CD14-positive monocyte (primary cell): ENCODE measurements around the gene DENND1A. TPM values are rescaled to one million over a fixed set of nuclear protein-coding genes. Genes with fewer than 3 reads are reported as not detected.

ENCODE experiments used
- DNase-seq, 3 donors: peaks; one replicate each; pipeline ENCODE4 v3.0.0-alpha.2; 2011 to 2022
- H2AFZ ChIP-seq: 2 replicates; pipeline ENCODE4 v1.6.0; 2012; ENCODE audit warnings: mild to moderate bottlenecking, low read depth, low read length, inconsistent platforms; ENCODE audit not compliant: insufficient read depth, poor library complexity, severe bottlenecking
- H3K27ac ChIP-seq, 2 donors: 1 replicate in 1 of 2; 2 replicates in 1 of 2; pipeline ENCODE4 v1.5.1; 2012 to 2013; ENCODE audit warnings: low read length in 2 of 2, control low read depth in 1 of 2, inconsistent platforms in 1 of 2, low read depth in 1 of 2, mild to moderate bottlenecking in 1 of 2
- H3K27me3 ChIP-seq, 2 donors: one replicate each; pipeline versions ENCODE4 v1.6.0 to v1.6.1; 2011 to 2013; ENCODE audit warnings: low read length in 2 of 2; ENCODE audit not compliant: control insufficient read depth in 2 of 2, insufficient read depth in 2 of 2
- H3K36me3 ChIP-seq, 2 donors: replicated peaks in 1 of 2; 1 replicate in 1 of 2; 2 replicates in 1 of 2; pipeline versions ENCODE4 v1.5.1 to v1.6.1; 2012 to 2013; ENCODE audit warnings: low read length in 2 of 2, control low read depth in 1 of 2, inconsistent platforms in 1 of 2, mild to moderate bottlenecking in 1 of 2; ENCODE audit not compliant: insufficient read depth in 2 of 2, control insufficient read depth in 1 of 2
- H3K4me1 ChIP-seq, 2 donors: 1 replicate in 1 of 2; 2 replicates in 1 of 2; pipeline versions ENCODE4 v1.5.1 to v1.6.1; 2012 to 2013; ENCODE audit warnings: low read length in 2 of 2, control low read depth in 1 of 2, inconsistent platforms in 1 of 2, mild to moderate bottlenecking in 1 of 2, moderate library complexity in 1 of 2; ENCODE audit not compliant: insufficient read depth in 2 of 2, control insufficient read depth in 1 of 2
- H3K4me2 ChIP-seq: replicated peaks from 2 replicates; pipeline ENCODE3; 2012; ENCODE audit warnings: low read length, moderate library complexity, mild to moderate bottlenecking; ENCODE audit not compliant: poor library complexity, severe bottlenecking; ENCODE audit errors: extremely low read depth
- H3K4me3 ChIP-seq, 3 experiments: fragments of 200-600 bp in 1 of 3; sonication (generic) in 1 of 3; replicated peaks in 1 of 3; 1 replicate in 2 of 3; 2 replicates in 1 of 3; pipeline ENCODE4 v1.5.1; 2011 to 2013; ENCODE audit warnings: low read length in 3 of 3, mild to moderate bottlenecking in 3 of 3, control low read depth in 2 of 3, low read depth in 2 of 3, inconsistent platforms in 1 of 3, moderate library complexity in 1 of 3
- H3K79me2 ChIP-seq: 2 replicates; pipeline ENCODE4 v1.6.0; 2012; ENCODE audit warnings: mild to moderate bottlenecking, control low read depth, inconsistent platforms, low read length, moderate library complexity; ENCODE audit not compliant: insufficient read depth
- H3K9ac ChIP-seq: 2 replicates; pipeline ENCODE4 v1.6.0; 2017; ENCODE audit warnings: low read length, mild to moderate bottlenecking; ENCODE audit not compliant: insufficient read depth, poor library complexity, severe bottlenecking
- H3K9me3 ChIP-seq, 2 donors: replicated peaks in 1 of 2; 1 replicate in 1 of 2; 2 replicates in 1 of 2; pipeline versions ENCODE4 v1.5.1 to v1.6.1; 2012 to 2013; ENCODE audit warnings: low read length in 2 of 2, control low read depth in 1 of 2; ENCODE audit not compliant: control insufficient read depth in 1 of 2, insufficient read depth in 1 of 2
- H4K20me1 ChIP-seq: 2 replicates; pipeline ENCODE4 v1.6.0; 2012; ENCODE audit warnings: mild to moderate bottlenecking, low read length, control low read depth, moderate library complexity; ENCODE audit not compliant: insufficient read depth
- H3K27ac Mint-ChIP-seq, 7 donors: one replicate each; pipeline ENCODE4 v1.8.0; 2020; ENCODE audit warnings: mild to moderate bottlenecking in 7 of 7, mixed read lengths in 7 of 7, moderate library complexity in 6 of 7, inconsistent platforms in 2 of 7
- H3K27me3 Mint-ChIP-seq, 3 donors: one replicate each; pipeline ENCODE4 v1.8.0; 2021 to 2022; ENCODE audit warnings: low read depth in 3 of 3, mild to moderate bottlenecking in 3 of 3, mixed read lengths in 3 of 3, moderate library complexity in 3 of 3, inconsistent platforms in 1 of 3
- H3K36me3 Mint-ChIP-seq, 2 donors: one replicate each; pipeline ENCODE4 v1.8.0; 2020; ENCODE audit warnings: mixed read lengths in 2 of 2, inconsistent platforms in 1 of 2, mild to moderate bottlenecking in 1 of 2
- H3K4me1 Mint-ChIP-seq: one replicate; pipeline ENCODE4 v1.8.0; 2020; ENCODE audit warnings: mild to moderate bottlenecking, mixed read lengths
- H3K4me3 Mint-ChIP-seq, 2 donors: one replicate each; pipeline ENCODE4 v1.8.0; 2020; ENCODE audit warnings: mild to moderate bottlenecking in 2 of 2, mixed read lengths in 2 of 2, moderate library complexity in 1 of 2
- H3K9me3 Mint-ChIP-seq, 7 donors: one replicate each; pipeline ENCODE4 v1.8.0; 2020 to 2022; ENCODE audit warnings: mixed read lengths in 7 of 7, mild to moderate bottlenecking in 6 of 7, moderate library complexity in 6 of 7, inconsistent platforms in 2 of 7
- WGBS: methylation state at CpG from one replicate; pipeline ENCODE4 v1.1.5; 2013; ENCODE audit warnings: missing lambda C conversion rate; ENCODE audit not compliant: insufficient coverage; 5-methylcytosine and 5-hydroxymethylcytosine counted together
- intact Hi-C, 2 donors: fragments of 100-400 bp; cut with micrococcal nuclease; formaldehyde crosslinking; loops; one replicate each; pipeline versions ENCODE4 v1.15.0 to v1.15.1; 2023
- polyA plus RNA-seq, 3 donors: library from polyadenylated mRNA; depleted of rRNA in 1 of 3; unstranded in 2 of 3; stranded (reverse) in 1 of 3; fragments of 300-500 nt in 2 of 3; fragments of >200 nt in 1 of 3; fragmentation: Illumina TruSeq in 2 of 3; gene quantifications; 1 replicate in 2 of 3; 2 replicates in 1 of 3; pipeline ENCODE4 v1.2.3, GENCODE V29; 2012 to 2021
- TF ChIP-seq, protein P1 (sequence below): fragments of 200-600 bp; IDR thresholded peaks from one replicate; pipeline ENCODE4 v1.8.0; 2022; ENCODE audit warnings: antibody characterized with exemption, mild to moderate bottlenecking

Gene DENND1A
- polyA plus RNA-seq, 3 donors, result 24.8 to 73.0 (median 29.4) TPM

GRCh38 chr9:123478967-123479602 lies 450.8 kb downstream of the DENND1A start:
- WGBS, result 100% methylated on average over 4 of the region's 5 CpGs
- Mint-ChIP-seq H3K9me3 (no peaks in the 10 kb centered on the region), H3K4me3 (no peak overlapping the region), H3K4me1 (no peaks in the 10 kb centered on the region), H3K27ac (no peak overlapping the region), H3K36me3 (peaks cover 38 to 46% of the 10 kb centered on the region in 2 donors), H3K27me3 (peaks cover 0 to 2% (median 0%) of the 10 kb centered on the region in 3 donors)
- H3K27ac ChIP-seq, result no peak overlapping the region
- no peak overlapping the region for H3K4me3 ChIP-seq
- H3K4me1 ChIP-seq, result no peaks in the 10 kb centered on the region
- no peak overlapping the region for H2AFZ ChIP-seq
- no peaks in the 10 kb centered on the region for H3K79me2 ChIP-seq
- TF ChIP-seq, protein P1, sequence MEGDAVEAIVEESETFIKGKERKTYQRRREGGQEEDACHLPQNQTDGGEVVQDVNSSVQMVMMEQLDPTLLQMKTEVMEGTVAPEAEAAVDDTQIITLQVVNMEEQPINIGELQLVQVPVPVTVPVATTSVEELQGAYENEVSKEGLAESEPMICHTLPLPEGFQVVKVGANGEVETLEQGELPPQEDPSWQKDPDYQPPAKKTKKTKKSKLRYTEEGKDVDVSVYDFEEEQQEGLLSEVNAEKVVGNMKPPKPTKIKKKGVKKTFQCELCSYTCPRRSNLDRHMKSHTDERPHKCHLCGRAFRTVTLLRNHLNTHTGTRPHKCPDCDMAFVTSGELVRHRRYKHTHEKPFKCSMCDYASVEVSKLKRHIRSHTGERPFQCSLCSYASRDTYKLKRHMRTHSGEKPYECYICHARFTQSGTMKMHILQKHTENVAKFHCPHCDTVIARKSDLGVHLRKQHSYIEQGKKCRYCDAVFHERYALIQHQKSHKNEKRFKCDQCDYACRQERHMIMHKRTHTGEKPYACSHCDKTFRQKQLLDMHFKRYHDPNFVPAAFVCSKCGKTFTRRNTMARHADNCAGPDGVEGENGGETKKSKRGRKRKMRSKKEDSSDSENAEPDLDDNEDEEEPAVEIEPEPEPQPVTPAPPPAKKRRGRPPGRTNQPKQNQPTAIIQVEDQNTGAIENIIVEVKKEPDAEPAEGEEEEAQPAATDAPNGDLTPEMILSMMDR, result no peak
- peaks cover 4 to 41% of the 10 kb centered on the region in 2 donors for H3K36me3 ChIP-seq
- no peak overlapping the region for H3K4me2 ChIP-seq
- no peaks in the 10 kb centered on the region for H3K27me3 ChIP-seq
- no peak overlapping the region for H3K9ac ChIP-seq
- intact Hi-C loops, result no loop called here
- DNase-seq, result no peak
- H3K9me3 ChIP-seq, result no peaks in the 10 kb centered on the region
- H4K20me1 ChIP-seq, result peaks cover 84% of the 10 kb centered on the region

- Histone ChIP-seq H3K27me3 (no peaks in the 10 kb centered on the region), H3K4me2 (no peak overlapping the region), H4K20me1 (peaks cover 88% of the 10 kb centered on the region), H3K79me2 (no peaks in the 10 kb centered on the region), H3K36me3 (peaks cover 1 to 38% of the 10 kb centered on the region in 2 donors), H3K4me1 (no peaks in the 10 kb centered on the region), H3K9me3 (no peaks in the 10 kb centered on the region), H3K27ac (no peak overlapping the region), H3K4me3 (no peak overlapping the region), H2AFZ (no peak overlapping the region), H3K9ac (no peak overlapping the region)
- Mint-ChIP-seq H3K36me3 (peaks cover 32 to 38% of the 10 kb centered on the region in 2 donors), H3K4me3 (no peak overlapping the region), H3K27ac (no peak overlapping the region), H3K4me1 (no peaks in the 10 kb centered on the region), H3K27me3 (peaks cover 0 to 2% (median 0%) of the 10 kb centered on the region in 3 donors), H3K9me3 (peaks cover 0 to 1% (median 0%) of the 10 kb centered on the region in 7 donors)
- TF ChIP-seq, protein P1, result no peak
- 100% methylated on average over 4 of the region's 6 CpGs for WGBS
- intact Hi-C loops, result no loop called here
- DNase-seq, result no peak
Measured at GRCh38 chr9:123478160-123478559, 451.8 kb downstream of the DENND1A start.
